ENCODE measurements around the gene TRIM23. TPM values are rescaled to one million over a fixed set of nuclear protein-coding genes. Genes with fewer than 3 reads are reported as not detected.

Gene TRIM23
- total and polyA plus RNA-seq, 11 donors: 4.5 to 22.9 (median 17.6) TPM

GRCh38 chr5:65570598-65571226 is 53.4 kb downstream of the TRIM23 start:
- 91 to 95% (median 92%) methylated on average over 2 of the region's 2 CpGs for WGBS, 4 donors

GRCh38 chr5:65566505-65566904 is 57.6 kb downstream of the TRIM23 start:
- Histone ChIP-seq H3K27ac (no peak overlapping the region), H3K4me3 (no peak overlapping the region), H3K27me3 (no peaks in the 10 kb centered on the region), H3K9me3 (no peaks in the 10 kb centered on the region), H3K4me1 (peaks cover 0 to 33% (median 25%) of the 10 kb centered on the region in 12 donors), H3K36me3 (peaks cover 0 to 52% (median 38%) of the 10 kb centered on the region in 9 donors)
- DNase-seq (no peak), ATAC-seq (no peak)
- intact Hi-C loops (cut with DNase I): loop anchor here in 2 of 10 donors (10.0 kb wide), 1 partner anchor 752 kb away; no protein-coding TSS in a partner anchor
- WGBS, 4 donors: 69 to 81% (median 74%) methylated on average over 5 of the region's 5 CpGs
- TF ChIP-seq POLR2A (IDR thresholded peaks at IDR 0.05): no peak
- TF ChIP-seq, protein P1, sequence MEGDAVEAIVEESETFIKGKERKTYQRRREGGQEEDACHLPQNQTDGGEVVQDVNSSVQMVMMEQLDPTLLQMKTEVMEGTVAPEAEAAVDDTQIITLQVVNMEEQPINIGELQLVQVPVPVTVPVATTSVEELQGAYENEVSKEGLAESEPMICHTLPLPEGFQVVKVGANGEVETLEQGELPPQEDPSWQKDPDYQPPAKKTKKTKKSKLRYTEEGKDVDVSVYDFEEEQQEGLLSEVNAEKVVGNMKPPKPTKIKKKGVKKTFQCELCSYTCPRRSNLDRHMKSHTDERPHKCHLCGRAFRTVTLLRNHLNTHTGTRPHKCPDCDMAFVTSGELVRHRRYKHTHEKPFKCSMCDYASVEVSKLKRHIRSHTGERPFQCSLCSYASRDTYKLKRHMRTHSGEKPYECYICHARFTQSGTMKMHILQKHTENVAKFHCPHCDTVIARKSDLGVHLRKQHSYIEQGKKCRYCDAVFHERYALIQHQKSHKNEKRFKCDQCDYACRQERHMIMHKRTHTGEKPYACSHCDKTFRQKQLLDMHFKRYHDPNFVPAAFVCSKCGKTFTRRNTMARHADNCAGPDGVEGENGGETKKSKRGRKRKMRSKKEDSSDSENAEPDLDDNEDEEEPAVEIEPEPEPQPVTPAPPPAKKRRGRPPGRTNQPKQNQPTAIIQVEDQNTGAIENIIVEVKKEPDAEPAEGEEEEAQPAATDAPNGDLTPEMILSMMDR (IDR thresholded peaks at IDR 0.05): no peak

More at GRCh38 chr5:65570598-65571226, 53.4 kb downstream of the TRIM23 start:
- ATAC-seq (no peak), DNase-seq (no peak)
- Histone ChIP-seq H3K27ac (no peak overlapping the region), H3K9me3 (no peaks in the 10 kb centered on the region), H3K27me3 (no peaks in the 10 kb centered on the region), H3K4me3 (no peak overlapping the region), H3K36me3 (peaks cover 0 to 85% (median 67%) of the 10 kb centered on the region in 9 donors), H3K4me1 (peaks cover 0 to 6% (median 3%) of the 10 kb centered on the region in 12 donors)
- intact Hi-C loops (cut with DNase I): no loop called here
- no peak for TF ChIP-seq POLR2A (IDR thresholded peaks at IDR 0.05)
- TF ChIP-seq, protein P1 (IDR thresholded peaks at IDR 0.05): no peak

DNA sequence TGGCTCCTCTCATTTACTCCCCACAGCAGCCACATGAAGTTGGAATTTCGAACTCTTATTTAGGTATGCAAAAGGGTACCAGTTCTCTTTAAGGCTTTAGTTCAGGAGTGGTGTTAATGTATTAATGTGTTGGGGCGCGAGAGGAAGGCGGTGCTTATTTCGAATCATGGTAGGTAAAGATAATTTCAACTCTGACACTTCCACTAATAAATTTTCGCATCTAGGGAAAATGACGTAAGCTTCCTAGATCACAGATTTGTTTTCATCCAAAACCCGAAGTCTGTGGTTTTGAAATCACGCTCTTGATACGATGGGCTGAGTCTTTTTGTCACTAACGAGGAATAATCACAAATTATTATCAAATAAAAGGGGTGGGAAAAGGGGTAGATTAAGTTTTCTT is 60.4 kb downstream of the TRIM23 start:
- peaks cover 0 to 25% (median 13%) of the 10 kb centered on the region in 9 donors for H3K36me3 ChIP-seq
- peak overlapping the region in 10 of 12 donors; percentile 68 to 94 (median 86) for H3K27ac ChIP-seq
- no peaks in the 10 kb centered on the region for H3K27me3 ChIP-seq
- DNase-seq: no peak
- intact Hi-C loops (cut with DNase I): loop anchor here in 2 of 10 donors (10.0 kb wide), 1 partner anchor 749 kb away; no protein-coding TSS in a partner anchor
- peak overlapping the region; percentile 59 to 96 (median 86) for H3K4me3 ChIP-seq
- ATAC-seq: no peak
- WGBS, 4 donors: 7 to 9% (median 7%) methylated on average over 11 of the region's 11 CpGs
- H3K4me1 ChIP-seq: peaks cover 0 to 33% (median 23%) of the 10 kb centered on the region in 12 donors
- no peaks in the 10 kb centered on the region for H3K9me3 ChIP-seq
- TF ChIP-seq, protein P1 (IDR thresholded peaks at IDR 0.05): no peak
- TF ChIP-seq POLR2A (IDR thresholded peaks at IDR 0.05): no peak

Data from heart left ventricle (tissue), 16 donors.